GM12878 (cell line): ENCODE results near the gene ANAPC5. TPM values are rescaled to one million over a fixed set of nuclear protein-coding genes. Genes with fewer than 3 reads are reported as not detected.

Source experiments
- ATAC-seq: fragments of 200-7000 bp; cut with Tn5 transposase; 3 replicates; pipeline ENCODE4 v1.9.1; 2020; ENCODE audit warnings: mild to moderate bottlenecking, moderate library complexity
- BruUV-seq: library from RNA; stranded (reverse); fragments of 400-500 nt; replicated peaks from 2 replicates; lab custom pipeline; 2021; lab: Mats Ljungman, UMichigan
- CTCF ChIA-PET: fragments of 300-600 bp; sonication (Branson Sonifier 250); formaldehyde crosslinking; extraction: SDS; loops from one replicate; lab custom pipeline; 2021; ENCODE audit warnings: inconsistent platforms; lab: Yijun Ruan, JAX
- POLR2A ChIA-PET: fragments of 350-600 bp; formaldehyde crosslinking; extraction: SDS; loops from one replicate; lab custom pipeline; 2021; ENCODE audit warnings: inconsistent platforms; lab: Charles Lee
- RAD21 ChIA-PET: fragments of 300-600 bp; sonication (Branson Sonifier 250); formaldehyde crosslinking; loops from one replicate; lab custom pipeline; 2023; ENCODE audit warnings: antibody characterized with exemption; ENCODE audit not compliant: unreplicated experiment; lab: Charles Lee
- SMC1A ChIA-PET: fragments of 300-600 bp; sonication (Branson Sonifier 250); formaldehyde crosslinking; loops from one replicate; lab custom pipeline; 2023; ENCODE audit not compliant: unreplicated experiment, uncharacterized antibody; lab: Charles Lee
- DNase-seq: peaks from one replicate; pipeline ENCODE4 v3.0.0-alpha.2; 2011; ENCODE audit warnings: low read depth, low spot score
- FAIRE-seq: peaks from 3 replicates; lab custom pipeline; 2011; peaks lifted over from hg19 to GRCh38; lab: Jason Lieb, UNC
- H2AFZ ChIP-seq: 2 replicates; pipeline ENCODE4 v1.6.0; 2011; ENCODE audit warnings: low read depth, low read length, control low read depth; ENCODE audit not compliant: control insufficient read depth
- H3K27ac ChIP-seq: 2 replicates; pipeline ENCODE4 v1.5.1; 2011; ENCODE audit warnings: control low read depth; ENCODE audit not compliant: control insufficient read depth, insufficient read depth
- H3K27me3 ChIP-seq, 2 experiments: replicated peaks in 1 of 2; 2 replicates each; pipeline versions ENCODE4 v1.6.0 to v1.6.1; 2011; ENCODE audit warnings: low read length in 1 of 2; ENCODE audit not compliant: control insufficient read depth in 2 of 2, insufficient read depth in 2 of 2
- H3K36me3 ChIP-seq, 2 experiments: 2 replicates each; pipeline ENCODE4 v1.5.1; 2011; ENCODE audit warnings: low read length in 1 of 2; ENCODE audit not compliant: control insufficient read depth in 2 of 2, insufficient read depth in 2 of 2
- H3K4me1 ChIP-seq: 2 replicates; pipeline ENCODE4 v1.6.1; 2011; ENCODE audit warnings: mild to moderate bottlenecking, low read length, moderate library complexity, mixed read lengths; ENCODE audit not compliant: control insufficient read depth, insufficient read depth
- H3K4me2 ChIP-seq: 2 replicates; pipeline ENCODE4 v1.6.0; 2011; ENCODE audit warnings: control low read depth; ENCODE audit not compliant: control insufficient read depth, insufficient read depth
- H3K4me3 ChIP-seq: fragments of 200-600 bp; sonication (generic); 2 replicates; pipeline ENCODE4 v1.5.1; 2016
- H3K79me2 ChIP-seq: 2 replicates; pipeline ENCODE4 v1.6.0; 2011; ENCODE audit warnings: low read length; ENCODE audit not compliant: control insufficient read depth, insufficient read depth
- H3K9ac ChIP-seq: 2 replicates; pipeline ENCODE4 v1.8.0; 2011; ENCODE audit warnings: low read length, control low read depth, mixed read lengths; ENCODE audit not compliant: control insufficient read depth, insufficient read depth
- H3K9me3 ChIP-seq: replicated peaks from 3 replicates; pipeline ENCODE4 v1.5.1; 2011; ENCODE audit warnings: mild to moderate bottlenecking, low read length; ENCODE audit not compliant: control insufficient read depth, insufficient read depth
- H4K20me1 ChIP-seq: 2 replicates; pipeline ENCODE4 v1.6.0; 2011; ENCODE audit not compliant: control insufficient read depth, insufficient read depth
- BRCA1 ChIP-seq: IDR thresholded peaks from 2 replicates; pipeline ENCODE4 v1.6.1; 2011; ENCODE audit warnings: low read depth, low read length, improper control_type of control experiment
- CHD2 ChIP-seq: IDR thresholded peaks from 2 replicates; pipeline ENCODE4 v1.6.1; 2011; ENCODE audit warnings: low read depth, low read length, improper control_type of control experiment, borderline replicate concordance
- FOXM1 ChIP-seq: IDR thresholded peaks from 2 replicates; pipeline ENCODE4 v1.6.1; 2012; ENCODE audit warnings: low read depth, mild to moderate bottlenecking, inconsistent platforms, low read length, moderate library complexity
- MTA3 ChIP-seq: IDR thresholded peaks from 2 replicates; pipeline ENCODE4 v1.6.1; 2012; ENCODE audit warnings: low read length, inconsistent platforms, borderline replicate concordance
- NKRF ChIP-seq: fragments of 450-650 bp; conservative IDR thresholded peaks from 2 replicates; pipeline ENCODE4 v1.6.1; 2017; ENCODE audit warnings: mild to moderate bottlenecking, moderate library complexity
- NRF1 ChIP-seq: conservative IDR thresholded peaks from 2 replicates; pipeline ENCODE4 v1.6.1; 2011; ENCODE audit warnings: mild to moderate bottlenecking, low read depth, low read length, improper control_type of control experiment
- POU2F2 ChIP-seq: IDR thresholded peaks from 3 replicates; pipeline ENCODE4 v1.6.1; 2011; ENCODE audit warnings: low read depth, mild to moderate bottlenecking, low read length, borderline replicate concordance
- RCOR1 ChIP-seq: conservative IDR thresholded peaks from 2 replicates; pipeline ENCODE4 v1.6.1; 2012; ENCODE audit warnings: low read depth, low read length, improper control_type of control experiment
- TBL1XR1 ChIP-seq: IDR thresholded peaks from 2 replicates; pipeline ENCODE4 v1.6.1; 2012; ENCODE audit warnings: low read depth, low read length, improper control_type of control experiment
- ZBTB4 ChIP-seq: fragments of 450-650 bp; formaldehyde crosslinking; IDR thresholded peaks from 2 replicates; pipeline ENCODE4 v1.4.0; 2022; ENCODE audit warnings: mild to moderate bottlenecking, moderate library complexity
- ZSCAN29 ChIP-seq: fragments of 450-650 bp; IDR thresholded peaks from 2 replicates; pipeline ENCODE4 v1.6.1; 2017; ENCODE audit warnings: mild to moderate bottlenecking, moderate library complexity
- WGBS: methylation state at CpG from one replicate; pipeline ENCODE4 v1.1.6; 2016; ENCODE audit warnings: low lambda C conversion rate; ENCODE audit not compliant: insufficient replicate concordance, insufficient coverage; ENCODE audit errors: missing lambda C conversion rate; 5-methylcytosine and 5-hydroxymethylcytosine counted together
- in situ Hi-C: fragments of 300-500 bp; cut with MboI; formaldehyde crosslinking; loops from 9 replicates; pipeline ENCODE4 v1.14.3; 2018; ENCODE audit warnings: mixed read lengths
- intact Hi-C: fragments of 100-400 bp; cut with micrococcal nuclease; formaldehyde crosslinking; loops from one replicate; pipeline ENCODE4 v1.14.2; 2022; ENCODE audit not compliant: unreplicated experiment
- polyA plus RNA-seq, 11 experiments: library from polyadenylated mRNA; depleted of rRNA in 4 of 11; unstranded in 6 of 11; stranded (reverse) in 5 of 11; fragments of >200 nt; fragmentation: Nextera tagmentation in 4 of 11; fragmentation: Illumina TruSeq in 1 of 11; extraction: Ambion mirVana in 4 of 11; extraction: Trizol in 1 of 11; gene quantifications; 1 replicate in 1 of 11; 2 replicates in 10 of 11; pipeline versions ENCODE4 v1.2.1 to v1.2.3, GENCODE V29; 2011 to 2016; ENCODE audit warnings: inconsistent platforms in 2 of 11, missing spikeins in 2 of 11, low read depth in 1 of 11
- total RNA-seq, 4 experiments: library from RNA; depleted of rRNA in 3 of 4; stranded (reverse); fragments of >200 nt in 3 of 4; fragmentation: Illumina TruSeq in 1 of 4; extraction: Trizol in 1 of 4; gene quantifications; 2 replicates each; pipeline versions ENCODE4 v1.2.1 to v1.2.3, GENCODE V29; 2013 to 2021

The ANAPC5 gene
- total and polyA plus RNA-seq, 10 of the 15 experiments (the other 5 are each of a cell fraction or from before 2014, with no cell fraction given) = 102 to 227 (median 166) TPM

GRCh38 chr12:121376754-121377697, 24.8 kb upstream of the ANAPC5 start:
- DNase-seq = no peak
- ChIA-PET POLR2A (interaction anchor here (1.2 kb wide), 1 partner anchor 23 kb away, joined by 10 read pairs; no protein-coding TSS in a partner anchor), SMC1A (interaction anchor here (1.2 kb wide), 1 partner anchor 15 kb away, joined by 3 read pairs; no protein-coding TSS in a partner anchor)
- Histone ChIP-seq H3K9ac (no peak overlapping the region), H3K4me3 (no peak overlapping the region), H3K4me1 (no peaks in the 10 kb centered on the region), H3K36me3 (no peaks in the 10 kb centered on the region), H3K27ac (no peak overlapping the region)
- WGBS = 76% methylated on average over 8 of the region's 8 CpGs
- intact Hi-C loops = no loop called here
- TF ChIP-seq ZSCAN29 (no peak), POU2F2 (no peak), NKRF (no peak), CHD2 (no peak), MTA3 (no peak), BRCA1 (no peak), RCOR1 (no peak), TBL1XR1 (no peak), ZBTB4 (no peak), NRF1 (no peak), FOXM1 (no peak)
- TF ChIP-seq, all 136 proteins: peak for 0
- ATAC-seq (no peak), FAIRE-seq (no peak)
- Histone ChIP-seq H3K4me2 (no peak overlapping the region), H2AFZ (no peak overlapping the region), H4K20me1 (no peaks in the 10 kb centered on the region), H3K9me3 (no peaks in the 10 kb centered on the region), H3K79me2 (no peaks in the 10 kb centered on the region), H3K27me3 (no peaks in the 10 kb centered on the region)
- ChIA-PET RAD21 (no interaction called here), CTCF (no interaction called here)
- in situ Hi-C loops = no loop called here
- no TSS peak for BruUV-seq
